Lower lobe of right lung (tissue), 2 donors: Measurements from ENCODE around the gene A3GALT2. TPM values are rescaled to one million over a fixed set of nuclear protein-coding genes. Genes with fewer than 3 reads are reported as not detected.

Experiments
- ATAC-seq, 2 donors: fragments of 200-7000 bp; cut with Tn5 transposase; one replicate each; pipeline ENCODE4 v1.9.1; 2020 to 2022; ENCODE audit warnings: mild to moderate bottlenecking in 2 of 2, moderate library complexity in 2 of 2
- DNase-seq: peaks from one replicate; pipeline ENCODE4 v3.0.0-alpha.2; 2020
- H3K27ac ChIP-seq: fragments of 200-600 bp; one replicate; pipeline ENCODE4 v1.8.0; 2022
- H3K27me3 ChIP-seq: fragments of 200-600 bp; one replicate; pipeline ENCODE4 v1.8.0; 2022; ENCODE audit warnings: low read depth
- H3K36me3 ChIP-seq: fragments of 200-600 bp; one replicate; pipeline ENCODE4 v1.8.0; 2022; ENCODE audit warnings: mild to moderate bottlenecking
- H3K4me1 ChIP-seq: fragments of 200-600 bp; one replicate; pipeline ENCODE4 v1.8.0; 2022
- H3K4me3 ChIP-seq: fragments of 200-600 bp; one replicate; pipeline ENCODE4 v1.8.0; 2022; ENCODE audit warnings: mild to moderate bottlenecking
- H3K9me3 ChIP-seq: fragments of 200-600 bp; one replicate; pipeline ENCODE4 v1.8.0; 2022
- CTCF ChIP-seq: fragments of 200-600 bp; IDR thresholded peaks from one replicate; pipeline ENCODE4 v1.8.0; 2022; ENCODE audit warnings: antibody characterized with exemption, mild to moderate bottlenecking
- intact Hi-C: fragments of 100-400 bp; cut with DNase I; formaldehyde crosslinking; loops from one replicate; pipeline ENCODE4 v1.11.0; 2022
- total RNA-seq: library from RNA; stranded (reverse); fragmentation: NEBNext Ultra II Directional; extraction: Animal tissue kit (Norgen Biotek cat#: 25700); gene quantifications from one replicate; pipeline ENCODE4 v1.2.1, GENCODE V29; 2021
- donor health status: DM: no; HTN: yes; CAD: no; lungs with severe emphysema.

The A3GALT2 gene
- total RNA-seq, 1 donor from 2014 or later, result not detected

GRCh38 chr1:33363021-33363420 lies 42.1 kb upstream of the A3GALT2 start:
- no peak for TF ChIP-seq CTCF
- peaks cover 38% of the 10 kb centered on the region for H3K4me1 ChIP-seq
- intact Hi-C loops, result loop anchor here (10.0 kb wide), 1 partner anchor 68 kb away; no protein-coding TSS in a partner anchor
- H3K4me3 ChIP-seq, result no peak overlapping the region
- ATAC-seq (no peak), DNase-seq (no peak)
- no peaks in the 10 kb centered on the region for H3K9me3 ChIP-seq
- no peaks in the 10 kb centered on the region for H3K36me3 ChIP-seq
- no peaks in the 10 kb centered on the region for H3K27me3 ChIP-seq
- peak overlapping the region; percentile 74 for H3K27ac ChIP-seq

- H3K36me3 ChIP-seq, result no peaks in the 10 kb centered on the region
- H3K27me3 ChIP-seq, result no peaks in the 10 kb centered on the region
- intact Hi-C loops, result loop anchor here (10.0 kb wide), 1 partner anchor 67 kb away; no protein-coding TSS in a partner anchor
- peaks cover 24% of the 10 kb centered on the region for H3K4me1 ChIP-seq
- no peaks in the 10 kb centered on the region for H3K9me3 ChIP-seq
- TF ChIP-seq CTCF, result no peak
- DNase-seq, result no peak
- H3K4me3 ChIP-seq, result no peak overlapping the region
- H3K27ac ChIP-seq, result no peak overlapping the region
- ATAC-seq, result peak in 1 of 2 donors; percentile 46
Observed at GRCh38 chr1:33361532-33362235, 40.8 kb upstream of the A3GALT2 start.

GRCh38 chr1:33360367-33360766 lies 39.5 kb upstream of the A3GALT2 start:
- intact Hi-C loops, result loop anchor here (10.0 kb wide), 1 partner anchor 66 kb away; no protein-coding TSS in a partner anchor
- DNase-seq (no peak), ATAC-seq (no peak)
- Histone ChIP-seq H3K9me3 (no peaks in the 10 kb centered on the region), H3K27me3 (no peaks in the 10 kb centered on the region), H3K36me3 (no peaks in the 10 kb centered on the region), H3K27ac (no peak overlapping the region), H3K4me1 (peaks cover 18% of the 10 kb centered on the region), H3K4me3 (no peak overlapping the region)
- no peak for TF ChIP-seq CTCF

GRCh38 chr1:33359931-33360330 lies 39.0 kb upstream of the A3GALT2 start:
- H3K4me3 ChIP-seq, result no peak overlapping the region
- H3K4me1 ChIP-seq, result peaks cover 15% of the 10 kb centered on the region
- DNase-seq (no peak), ATAC-seq (no peak)
- H3K27ac ChIP-seq, result no peak overlapping the region
- no peaks in the 10 kb centered on the region for H3K36me3 ChIP-seq
- no peaks in the 10 kb centered on the region for H3K27me3 ChIP-seq
- no peak for TF ChIP-seq CTCF
- H3K9me3 ChIP-seq, result no peaks in the 10 kb centered on the region
- intact Hi-C loops, result loop anchor here (10.0 kb wide), 1 partner anchor 65 kb away; no protein-coding TSS in a partner anchor

- no peaks in the 10 kb centered on the region for H3K27me3 ChIP-seq
- no peak for TF ChIP-seq CTCF
- no peak for DNase-seq
- intact Hi-C loops, result no loop called here
- ATAC-seq, result peak in 1 of 2 donors; percentile 51
- peaks cover 8% of the 10 kb centered on the region for H3K4me1 ChIP-seq
- peaks cover 6% of the 10 kb centered on the region for H3K36me3 ChIP-seq
- no peak overlapping the region for H3K27ac ChIP-seq
- H3K9me3 ChIP-seq, result no peaks in the 10 kb centered on the region
- no peak overlapping the region for H3K4me3 ChIP-seq
Observed at GRCh38 chr1:33358795-33359503, 38.1 kb upstream of the A3GALT2 start.
